Jurkat, Clone E6-1 (cell line): ENCODE measurements around the gene PRDM16.

Experiments
- DNase-seq: peaks from one replicate; pipeline ENCODE4 v3.0.0-alpha.2; 2011; ENCODE audit warnings: low read depth, low spot score
- H3K4me3 ChIP-seq: 2 replicates; pipeline ENCODE4 v1.5.1; 2011; ENCODE audit warnings: mild to moderate bottlenecking, low read length, control low read depth, moderate library complexity

The PRDM16 gene

DNA sequence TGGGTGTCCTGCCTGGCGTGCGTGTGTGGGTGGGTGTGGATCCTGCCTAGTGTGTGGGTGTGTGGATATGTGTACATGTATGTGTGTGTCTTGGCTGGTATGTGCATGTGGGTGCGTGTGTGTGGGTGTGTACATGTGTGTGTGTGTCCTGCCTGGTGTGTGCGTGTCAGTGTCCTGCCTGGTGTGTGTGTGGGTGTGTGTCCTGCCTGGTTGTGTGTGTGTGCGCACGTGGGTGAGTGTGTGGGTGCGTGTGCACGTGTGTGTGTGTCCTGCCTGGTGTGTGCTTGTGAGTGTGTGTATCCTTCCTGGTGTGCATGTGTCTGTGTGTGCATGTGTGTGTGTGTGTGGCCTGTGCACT is 60.1 kb downstream of the PRDM16 start:
- DNase-seq: no peak

DNA sequence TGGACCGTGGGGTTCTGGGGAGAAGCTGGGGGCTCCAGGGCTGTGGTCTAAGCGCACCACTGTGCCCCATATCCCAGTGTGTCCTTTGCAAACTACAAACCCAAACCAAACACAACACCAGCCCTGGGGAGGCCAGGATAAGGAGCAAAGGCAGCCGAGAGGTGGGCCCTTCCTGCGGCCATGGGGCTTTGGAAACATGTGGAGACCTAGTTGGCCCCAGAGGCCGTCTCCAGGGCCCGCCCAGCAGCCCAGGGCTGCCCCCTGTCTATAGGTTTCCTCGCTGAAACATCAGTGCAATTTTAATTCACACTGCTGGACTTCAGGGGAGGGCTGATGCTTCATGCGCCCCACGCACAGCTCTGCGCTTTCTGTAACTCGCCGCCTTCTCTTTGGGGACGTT is 61.3 kb downstream of the PRDM16 start:
- no peak for DNase-seq
- H3K4me3 ChIP-seq: no peak overlapping the region

More for the DNA sequence above, 60.1 kb downstream of the PRDM16 start:
- H3K4me3 ChIP-seq: no peak overlapping the region

DNA sequence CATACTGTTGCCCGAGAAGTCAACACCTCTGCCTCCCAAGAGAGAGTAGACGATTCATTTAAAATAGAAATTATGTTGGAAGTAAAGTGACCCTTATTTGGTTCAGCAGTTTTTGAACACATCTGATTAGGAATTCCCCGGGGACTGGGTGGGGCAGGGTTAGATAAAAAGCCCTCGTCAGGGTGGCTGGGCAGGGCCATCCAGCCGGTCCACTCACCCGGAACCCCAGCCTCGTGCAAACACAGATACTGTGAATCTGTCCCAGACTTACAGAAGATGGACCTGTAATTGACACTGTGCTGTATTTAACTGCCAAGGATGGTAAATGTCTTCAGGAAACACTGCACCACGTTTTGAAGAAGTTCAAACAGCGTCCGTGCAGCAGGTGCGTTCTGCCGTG is 63.7 kb downstream of the PRDM16 start:
- no peak for DNase-seq

DNA sequence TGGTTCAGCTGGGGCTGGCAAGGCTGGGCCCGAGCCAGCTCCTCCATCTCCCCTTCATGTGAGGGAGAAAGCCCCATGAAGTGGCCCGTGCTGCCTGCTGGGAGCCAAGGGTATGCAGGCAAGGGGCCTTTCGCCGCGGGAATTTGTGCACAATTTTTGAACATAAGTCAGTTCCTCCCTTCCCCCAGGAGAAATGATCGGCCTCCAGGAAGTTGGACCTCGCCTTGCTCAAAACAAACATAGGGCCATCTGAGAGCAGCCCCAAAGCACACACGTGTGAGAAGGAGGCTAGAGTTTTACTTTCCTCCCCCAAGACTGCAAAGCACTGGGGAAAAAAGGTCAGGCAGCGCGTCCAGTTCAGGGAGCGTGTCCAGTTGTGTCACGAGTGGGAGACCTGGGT is 64.7 kb downstream of the PRDM16 start:
- H3K4me3 ChIP-seq: no peak overlapping the region
- DNase-seq: no peak

More for the DNA sequence above, 63.7 kb downstream of the PRDM16 start:
- no peak overlapping the region for H3K4me3 ChIP-seq

DNA sequence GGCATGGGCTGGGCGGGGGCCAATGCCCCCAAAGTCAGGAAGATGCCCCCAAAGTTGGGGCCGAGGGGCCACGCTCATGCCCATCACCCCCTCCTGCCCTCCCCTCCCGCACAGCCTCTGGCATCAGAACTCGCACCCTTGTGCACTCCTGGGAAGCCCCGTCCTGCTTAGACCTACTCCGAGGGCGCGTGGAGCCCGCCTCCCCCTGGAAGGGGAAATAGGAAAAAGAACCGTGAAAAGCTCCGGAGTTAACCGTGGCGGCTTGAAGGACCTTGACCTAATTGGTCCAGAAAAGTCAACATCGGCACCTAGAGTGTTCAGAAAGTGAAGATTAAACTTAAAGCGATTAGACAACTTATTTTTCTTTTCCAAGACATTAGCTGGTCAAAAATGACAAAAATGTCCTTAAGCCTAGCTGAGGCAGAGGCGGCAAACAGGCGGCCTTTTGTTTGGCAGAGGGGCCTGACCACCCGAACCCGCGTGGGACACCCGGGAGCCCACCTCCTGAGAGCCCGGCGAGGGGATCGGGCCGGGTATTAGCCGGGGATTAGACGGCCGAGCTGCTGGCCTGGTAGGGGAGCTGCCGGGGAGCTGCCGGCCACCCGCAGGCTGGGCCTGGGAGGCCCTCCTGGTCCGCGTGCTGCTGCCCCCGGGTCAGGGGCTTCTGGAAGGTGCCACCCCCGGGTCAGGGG is 65.5 kb downstream of the PRDM16 start:
- no peak for DNase-seq
- no peak overlapping the region for H3K4me3 ChIP-seq

DNA sequence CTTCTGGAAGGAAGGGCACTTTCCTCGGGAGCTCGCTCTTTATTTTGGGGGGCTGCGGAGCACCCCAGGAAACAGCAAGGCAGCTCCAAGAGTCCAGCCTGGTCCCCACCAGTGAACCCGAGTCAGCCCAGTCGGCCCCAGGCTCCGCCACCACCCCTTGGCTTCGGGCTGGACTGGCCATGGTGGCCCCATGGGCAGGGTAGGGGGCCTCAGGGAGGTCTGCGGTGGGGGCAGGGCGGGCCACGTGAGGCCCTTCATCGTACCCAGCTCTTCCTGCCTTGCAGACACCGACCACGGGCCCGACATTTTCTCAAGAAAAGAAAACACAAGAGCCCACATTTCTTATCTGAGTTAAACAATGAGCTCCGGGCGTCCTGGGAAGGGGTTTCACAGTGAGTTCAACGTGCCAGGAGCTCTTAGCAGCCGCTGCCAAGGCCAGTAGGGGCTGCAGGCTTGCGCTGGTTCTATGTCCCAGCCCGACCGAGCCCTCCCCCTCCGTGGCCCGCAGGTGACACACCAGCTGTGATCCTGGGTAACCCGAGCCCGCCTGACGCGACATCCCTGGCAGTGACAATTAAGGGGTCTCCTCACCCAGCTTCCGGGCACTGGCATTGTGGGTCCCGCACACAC is 66.2 kb downstream of the PRDM16 start:
- H3K4me3 ChIP-seq: no peak overlapping the region
- no peak for DNase-seq

DNA sequence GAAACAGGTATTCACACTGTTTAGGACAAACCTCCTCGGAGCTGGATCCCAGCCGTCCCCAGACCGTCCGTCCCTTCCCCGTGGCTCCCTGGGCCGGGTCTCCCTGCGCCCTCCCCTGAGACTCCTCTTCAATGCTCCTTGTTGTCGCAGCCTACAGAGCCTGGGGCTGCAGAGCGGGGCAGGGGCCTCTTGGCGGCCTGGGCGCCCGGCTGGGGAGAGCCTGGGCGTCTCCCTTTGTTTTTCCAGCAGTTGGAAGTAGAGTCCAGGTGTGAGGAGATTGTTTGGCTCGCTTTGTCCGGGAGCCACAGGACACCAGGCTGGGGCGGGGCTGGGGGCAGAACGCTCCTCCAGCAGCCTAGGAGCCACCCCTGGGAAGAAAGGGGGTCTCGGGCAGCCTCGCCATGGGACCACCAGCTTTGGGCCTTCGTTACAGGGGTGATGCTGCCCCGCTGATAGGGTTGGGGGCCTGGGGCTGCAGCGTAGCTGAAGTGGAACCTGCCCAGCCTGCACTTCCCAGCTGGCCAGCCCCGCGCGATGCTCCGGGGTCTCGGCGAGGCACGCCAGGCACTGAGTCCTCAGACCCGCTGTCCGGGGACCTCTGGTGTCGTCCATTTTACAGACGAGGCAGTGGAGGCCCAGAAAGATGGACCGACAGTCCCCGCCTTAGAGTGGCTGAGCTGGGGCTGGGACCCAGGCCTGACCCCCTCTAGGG is 66.9 kb downstream of the PRDM16 start:
- DNase-seq: no peak
- no peak overlapping the region for H3K4me3 ChIP-seq

DNA sequence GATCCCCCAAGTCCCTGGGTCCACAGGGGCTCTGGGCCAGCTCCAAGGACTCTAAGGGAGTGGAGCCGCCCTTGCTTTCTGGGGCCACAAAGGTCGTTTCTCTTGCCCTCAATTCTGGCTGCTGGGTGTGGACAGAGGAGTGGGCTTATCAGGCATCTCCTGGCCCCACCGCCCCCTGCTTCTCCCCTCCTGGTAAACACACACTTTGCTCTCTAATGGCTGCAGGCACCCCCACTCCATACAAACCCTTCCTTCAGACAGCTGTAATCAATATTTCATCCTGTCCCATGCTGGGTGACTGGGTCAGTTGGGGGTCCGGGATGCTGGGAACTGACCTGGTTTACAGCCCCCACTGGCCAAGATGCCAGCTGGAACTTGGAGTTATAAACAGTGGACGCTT is 67.5 kb downstream of the PRDM16 start:
- no peak overlapping the region for H3K4me3 ChIP-seq
- no peak for DNase-seq

DNA sequence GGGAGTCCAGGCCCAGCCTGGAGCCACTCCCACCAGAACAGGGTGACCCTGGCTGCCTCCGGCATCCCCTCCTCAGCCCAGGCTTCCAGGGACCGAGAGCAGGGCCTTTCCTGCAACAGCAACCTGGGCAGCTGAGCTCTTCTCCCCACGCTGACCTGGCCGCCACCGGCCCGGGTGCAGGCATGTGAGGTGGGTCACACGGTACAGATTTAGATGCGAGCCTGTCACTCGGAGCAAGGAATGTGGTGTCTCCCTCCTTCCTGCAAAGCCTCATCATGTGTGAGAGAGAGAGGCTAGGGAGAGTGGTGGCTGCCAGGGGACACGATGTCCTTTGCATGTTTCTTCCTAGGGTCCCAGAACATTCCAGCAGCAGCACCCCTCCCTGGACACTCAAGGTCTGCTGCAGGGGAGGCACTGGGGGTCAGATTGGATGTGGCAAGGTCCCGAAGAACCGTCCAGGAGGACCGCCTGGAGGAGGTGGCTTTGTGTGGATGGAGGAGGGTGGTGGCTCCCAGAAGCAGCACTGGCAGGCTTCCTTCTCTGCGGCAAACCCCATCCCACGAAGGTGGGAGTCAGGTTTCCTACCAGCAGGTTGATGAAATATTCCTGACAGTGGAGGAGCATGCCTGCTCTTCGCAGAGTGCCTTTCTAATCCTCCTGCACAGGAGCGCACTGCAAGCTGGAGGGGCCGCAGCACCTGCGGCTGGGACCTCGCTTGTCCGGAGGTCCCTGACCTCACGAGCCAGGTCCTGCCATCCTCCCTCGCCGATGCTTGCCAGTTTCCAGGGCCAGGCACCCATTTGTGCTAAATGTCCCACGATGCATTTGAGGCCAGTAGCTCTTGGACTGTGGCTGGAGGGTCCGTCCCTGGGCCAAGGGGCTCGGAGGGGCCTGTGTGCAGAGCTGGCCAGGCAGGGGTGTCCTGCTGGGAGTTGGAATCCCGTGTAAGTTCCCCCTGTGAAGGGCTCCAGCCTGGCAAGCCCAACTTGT is 68.4 kb downstream of the PRDM16 start:
- no peak overlapping the region for H3K4me3 ChIP-seq
- DNase-seq: no peak

DNA sequence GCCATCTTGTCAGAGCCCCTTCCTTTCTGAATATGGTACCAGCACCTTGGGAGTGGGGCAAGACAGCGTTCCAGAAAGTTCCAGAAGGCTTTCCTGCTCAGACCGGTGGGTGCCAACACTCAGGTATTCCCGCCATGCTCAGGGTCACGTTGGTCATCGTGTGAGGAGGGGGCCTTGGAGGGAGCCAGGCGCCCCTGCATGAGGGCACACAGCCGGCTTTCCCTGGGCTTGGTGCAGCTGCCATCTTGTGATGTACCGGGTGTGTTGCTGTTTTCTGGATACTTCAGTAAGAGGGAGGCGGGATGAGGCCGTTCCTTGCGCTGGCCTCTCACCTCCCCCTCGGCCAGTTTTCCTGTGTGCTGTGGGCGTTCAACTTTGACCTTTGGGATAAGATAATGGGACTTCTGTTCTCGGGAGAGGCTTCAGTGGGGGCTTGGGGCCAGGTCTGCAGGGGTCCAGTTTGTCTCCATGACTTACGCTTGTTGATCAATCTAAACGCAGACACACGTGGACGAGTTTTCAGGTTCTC is 69.7 kb downstream of the PRDM16 start:
- no peak overlapping the region for H3K4me3 ChIP-seq
- no peak for DNase-seq

DNA sequence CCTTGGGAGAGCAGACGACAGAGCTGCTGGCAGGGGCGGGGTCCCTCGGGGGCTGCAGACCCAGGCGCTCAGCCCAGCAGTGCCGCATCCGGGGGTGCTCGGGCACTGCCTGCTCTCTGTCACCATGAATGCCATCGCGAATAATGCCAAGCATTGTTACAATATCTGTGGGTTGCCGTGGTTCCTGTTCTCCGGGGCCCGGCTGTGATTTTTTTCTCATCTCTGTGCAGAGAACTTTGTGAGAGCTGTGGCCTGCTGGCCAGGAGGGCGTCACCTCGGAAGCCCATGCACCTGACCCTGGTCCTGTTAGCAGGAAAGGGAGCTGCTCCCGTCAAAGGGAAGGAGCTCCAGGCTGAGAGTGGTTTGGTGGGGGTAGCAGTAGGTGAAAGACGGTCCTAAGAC is 70.4 kb downstream of the PRDM16 start:
- no peak for DNase-seq

DNA sequence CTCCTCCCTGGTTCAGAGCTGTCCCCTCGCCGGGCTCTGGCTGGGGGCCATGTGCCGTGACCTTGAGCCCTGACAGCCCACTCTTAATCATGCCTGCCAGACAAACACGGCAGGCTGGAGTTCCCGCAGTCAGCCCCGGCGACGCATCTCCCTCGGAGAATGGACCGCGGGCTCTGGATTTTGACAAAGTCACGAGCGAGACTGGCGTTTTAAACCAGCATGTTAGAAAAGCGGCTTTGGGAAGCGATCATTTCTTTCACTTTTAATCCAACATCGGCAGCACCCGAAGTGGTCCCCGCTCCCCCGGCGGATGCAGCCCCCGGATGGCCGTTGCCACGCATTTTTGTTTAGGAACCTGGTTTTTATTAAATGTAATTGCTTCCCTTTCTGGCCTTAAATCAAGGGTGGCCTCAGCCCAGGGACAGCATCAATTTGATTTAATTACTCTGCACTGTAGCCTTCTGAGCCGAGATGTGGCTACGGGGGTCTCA is 70.9 kb downstream of the PRDM16 start:
- no peak overlapping the region for H3K4me3 ChIP-seq
- no peak for DNase-seq

More for the DNA sequence above, 70.4 kb downstream of the PRDM16 start:
- no peak overlapping the region for H3K4me3 ChIP-seq

DNA sequence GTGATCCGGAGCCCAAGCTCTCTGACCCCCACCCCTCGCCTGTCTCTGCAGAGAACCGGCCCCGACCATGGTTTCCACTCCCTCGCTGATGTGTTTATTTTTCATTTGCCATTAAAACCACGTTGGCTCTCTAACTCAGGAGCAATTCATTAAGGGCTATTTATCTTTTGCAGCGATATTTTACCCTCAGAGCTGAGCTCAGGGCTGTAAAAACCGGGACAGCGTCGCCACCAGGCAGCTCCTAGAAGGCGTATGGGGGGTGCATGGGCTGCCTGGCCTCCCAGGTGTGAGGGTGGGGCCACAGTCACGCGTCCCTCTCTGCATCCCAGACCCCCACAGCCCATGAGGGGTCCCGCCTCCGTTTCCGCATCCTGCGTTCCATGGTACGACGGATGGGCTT is 71.4 kb downstream of the PRDM16 start:
- no peak for DNase-seq
- H3K4me3 ChIP-seq: no peak overlapping the region

DNA sequence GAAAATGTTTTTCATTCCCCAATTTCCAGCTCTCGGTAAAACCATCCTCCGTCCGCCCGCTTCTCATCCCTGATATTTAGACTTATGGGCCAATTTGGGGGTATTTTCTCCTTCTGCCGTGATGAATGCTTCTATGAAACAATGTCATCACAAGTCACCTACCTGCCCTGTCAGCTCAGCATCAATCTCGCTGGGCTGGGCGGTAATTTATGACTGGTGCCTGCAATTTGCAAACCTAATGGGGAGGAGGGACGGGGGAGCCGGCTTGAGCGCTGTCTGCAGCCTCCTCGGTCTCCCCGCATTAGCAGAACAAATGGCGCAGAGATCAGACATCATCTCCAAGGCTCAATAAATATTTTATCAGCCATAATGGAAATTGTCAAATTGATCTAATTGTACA is 72.1 kb downstream of the PRDM16 start:
- DNase-seq: no peak

DNA sequence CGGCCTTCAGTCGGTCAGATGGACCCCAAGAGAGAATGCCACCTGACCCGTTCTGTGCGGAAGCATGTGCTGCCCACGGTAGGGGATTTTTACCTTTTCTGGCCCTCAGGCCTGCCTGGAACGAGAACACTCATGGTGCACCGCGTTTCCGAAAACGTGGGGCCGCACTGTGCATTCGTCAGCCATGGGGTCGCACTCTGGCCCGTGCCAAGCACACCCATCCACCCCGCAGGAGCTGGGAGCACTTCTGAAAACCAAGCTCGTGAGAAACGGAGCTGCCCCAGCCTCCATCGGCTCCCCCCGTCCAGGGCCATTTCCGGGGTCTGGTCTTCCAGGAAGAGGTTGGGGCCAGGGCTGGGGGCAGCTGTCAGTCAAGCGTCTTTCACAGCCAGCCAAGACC is 72.8 kb downstream of the PRDM16 start:
- H3K4me3 ChIP-seq: no peak overlapping the region
- no peak for DNase-seq

More for the DNA sequence above, 72.1 kb downstream of the PRDM16 start:
- no peak overlapping the region for H3K4me3 ChIP-seq

DNA sequence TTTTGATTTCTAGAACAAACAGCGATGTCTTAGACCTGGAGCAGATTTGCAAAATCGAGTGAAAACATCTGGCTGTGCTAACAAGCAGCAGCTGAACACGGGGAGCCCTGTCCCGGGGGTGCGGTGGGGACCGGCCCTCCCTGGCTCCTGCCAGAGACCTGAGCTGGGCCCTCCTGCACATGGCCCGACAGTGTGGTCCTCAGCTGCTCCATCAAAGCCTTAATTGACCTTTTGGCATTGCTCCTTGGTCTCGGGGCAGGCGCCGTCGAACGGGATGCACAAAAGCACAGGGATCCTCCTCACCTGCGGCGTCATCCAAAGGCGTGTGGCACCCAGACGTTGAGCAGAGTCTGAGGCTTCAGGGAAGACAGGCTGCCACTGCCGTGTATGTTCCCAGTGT is 73.2 kb downstream of the PRDM16 start:
- DNase-seq: no peak
- no peak overlapping the region for H3K4me3 ChIP-seq

DNA sequence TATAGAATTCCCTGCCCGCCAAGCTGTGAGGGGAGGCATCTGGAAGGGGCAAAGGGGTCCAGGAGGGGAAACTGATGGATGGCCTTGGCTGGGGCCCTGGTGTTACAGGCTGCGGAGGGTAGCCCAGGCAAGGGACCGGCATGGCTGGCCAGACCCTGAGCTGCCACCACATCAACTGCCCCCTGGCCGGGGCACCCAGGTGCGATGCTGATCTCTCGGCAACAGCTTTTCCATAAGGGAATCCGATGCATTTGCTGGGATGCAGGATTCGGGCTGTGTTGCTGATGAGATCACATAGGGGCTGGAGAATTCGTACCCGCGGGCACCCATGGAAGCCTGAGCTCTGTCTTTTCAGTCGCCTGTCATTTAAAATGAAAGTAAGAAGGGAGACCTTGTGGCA is 73.7 kb downstream of the PRDM16 start:
- DNase-seq: no peak
- H3K4me3 ChIP-seq: no peak overlapping the region

DNA sequence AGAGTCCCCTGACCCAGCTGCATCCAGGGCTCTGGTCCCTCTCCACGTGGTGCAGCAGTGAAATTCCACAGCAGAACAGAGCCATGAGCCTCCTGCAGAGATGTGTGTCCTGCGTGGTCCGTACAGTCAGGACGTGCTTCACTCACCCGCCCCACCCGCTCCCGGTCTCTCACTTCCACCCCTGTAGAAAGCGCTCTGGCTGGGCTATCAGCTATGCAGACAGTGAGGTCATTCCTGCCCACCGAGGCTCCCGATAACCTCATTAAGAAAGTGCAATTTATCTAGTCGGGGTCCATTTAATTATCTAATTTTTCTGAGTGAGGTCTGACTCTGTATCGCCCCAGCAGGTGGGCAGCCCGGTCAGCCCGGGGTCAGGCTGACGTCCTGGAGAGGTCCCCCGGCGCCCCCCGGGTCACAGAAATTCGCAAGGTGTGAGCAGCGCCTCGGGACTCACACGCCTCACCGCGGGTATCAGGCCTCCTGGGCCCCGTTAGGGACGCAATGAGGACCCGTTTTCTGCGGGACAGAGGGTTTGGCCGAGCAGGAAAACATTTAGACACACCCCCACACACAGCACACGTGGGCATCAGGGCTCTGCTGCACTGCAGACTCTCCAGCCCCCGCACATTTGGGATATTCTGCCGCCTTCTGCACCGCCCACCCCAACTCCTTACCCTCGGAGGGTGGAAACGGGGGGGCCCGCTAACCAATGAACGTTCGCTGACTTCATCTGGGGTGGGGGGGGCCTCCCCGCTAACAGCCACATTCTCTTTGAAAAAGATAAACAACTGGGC is 76.7 kb downstream of the PRDM16 start:
- no peak for DNase-seq

More for the DNA sequence above, 76.7 kb downstream of the PRDM16 start:
- H3K4me3 ChIP-seq: no peak overlapping the region
